ENCODE measurements around the gene SMURF1.

The SMURF1 gene

GRCh38 chr7:99141841-99142726, 1.8 kb downstream of the SMURF1 start:
- no peak for TF ChIP-seq CTCF (IDR thresholded peaks at IDR 0.05)
- TF ChIP-seq ZFX (IDR thresholded peaks at IDR 0.05; ENCODE audit: borderline replicate concordance) = no peak
- H3K27ac ChIP-seq = peak overlapping the region; percentile 95

DNA sequence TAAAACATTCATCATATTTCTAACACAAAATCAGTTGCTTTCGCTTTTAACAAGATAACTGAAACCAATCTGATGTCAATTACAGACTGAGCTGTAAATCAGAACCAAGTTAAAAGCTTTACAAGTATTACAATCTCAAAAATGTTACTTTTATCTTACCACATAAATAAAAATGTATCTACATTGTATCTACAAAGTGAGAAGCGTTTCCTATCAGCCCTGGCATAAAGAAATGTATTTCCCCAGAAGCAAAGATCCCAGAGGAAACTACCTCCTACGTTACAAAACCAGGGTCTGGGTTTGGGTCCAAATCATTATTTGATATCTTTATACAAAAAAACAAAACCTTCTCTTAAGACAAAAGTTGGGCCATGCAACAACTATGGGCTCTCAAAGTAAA, 2.6 kb downstream of the SMURF1 start:
- H3K27ac ChIP-seq = peak overlapping the region; percentile 95

DNA sequence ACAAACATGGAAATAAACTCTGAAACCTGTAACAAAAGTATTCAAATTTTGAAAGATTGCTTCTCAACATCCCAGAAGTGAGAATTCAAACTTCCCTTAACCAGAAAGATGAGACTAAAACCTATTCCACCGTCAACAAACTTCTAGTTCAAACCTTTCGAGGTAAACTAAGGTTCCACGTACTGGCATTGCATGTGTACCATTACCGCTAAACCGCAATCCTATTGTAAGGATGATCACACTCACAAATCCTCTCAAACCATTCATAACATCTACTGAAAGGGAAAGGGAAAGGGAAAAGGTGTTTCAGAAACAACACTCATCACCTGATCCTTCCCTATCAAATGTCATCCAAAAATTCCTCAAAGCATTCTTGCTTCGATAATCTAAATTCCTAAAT, 3.1 kb downstream of the SMURF1 start:
- H3K27ac ChIP-seq = no peak overlapping the region
- no peak for TF ChIP-seq CTCF (IDR thresholded peaks at IDR 0.05)
- TF ChIP-seq ZFX (IDR thresholded peaks at IDR 0.05; ENCODE audit: borderline replicate concordance) = no peak

More for the DNA sequence above, 2.6 kb downstream of the SMURF1 start:
- TF ChIP-seq CTCF (IDR thresholded peaks at IDR 0.05) = no peak
- TF ChIP-seq ZFX (IDR thresholded peaks at IDR 0.05; ENCODE audit: borderline replicate concordance) = no peak

- H3K27ac ChIP-seq = no peak overlapping the region
- TF ChIP-seq ZFX (IDR thresholded peaks at IDR 0.05; ENCODE audit: borderline replicate concordance) (no peak), CTCF (IDR thresholded peaks at IDR 0.05) (no peak)
Observed at GRCh38 chr7:99139036-99139435, 4.9 kb downstream of the SMURF1 start.

DNA sequence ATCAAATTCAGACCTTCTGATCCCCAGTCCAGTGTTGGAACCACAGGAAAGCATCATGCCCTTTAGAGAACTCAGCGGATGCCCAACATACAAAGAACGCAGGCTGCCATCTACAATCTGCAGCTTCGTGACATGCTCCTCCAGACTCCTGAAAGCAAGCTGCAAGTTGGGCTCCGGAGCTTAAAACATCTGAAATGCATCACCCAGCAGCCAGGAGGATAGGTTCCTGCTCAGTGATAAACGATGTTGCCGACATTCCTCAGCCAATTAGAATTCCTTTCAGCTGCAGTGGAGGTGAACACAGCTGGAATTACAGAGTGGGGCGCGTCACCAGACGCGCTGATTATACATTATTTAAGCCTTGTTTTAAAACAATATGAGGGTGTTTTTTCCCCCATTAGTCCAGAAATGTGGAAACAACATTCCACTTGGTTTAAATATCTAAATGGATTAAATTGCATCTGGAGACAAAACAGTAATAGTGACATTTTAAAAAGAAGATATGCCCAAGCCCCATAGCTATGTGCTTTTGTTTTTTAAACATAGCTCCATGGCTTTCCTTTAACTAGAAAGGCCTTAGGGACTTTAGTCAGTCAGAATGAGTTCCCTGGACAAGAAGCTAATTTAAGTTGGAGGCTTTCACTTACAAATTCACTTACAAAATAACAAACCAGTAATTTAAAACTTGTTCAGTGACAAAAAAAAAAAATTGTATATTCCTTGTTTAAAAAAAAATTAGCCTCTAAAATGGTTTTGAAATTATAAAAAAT, 6.3 kb downstream of the SMURF1 start:
- H3K27ac ChIP-seq = no peak overlapping the region
- TF ChIP-seq ZFX (IDR thresholded peaks at IDR 0.05; ENCODE audit: borderline replicate concordance) (no peak), CTCF (IDR thresholded peaks at IDR 0.05) (no peak)

DNA sequence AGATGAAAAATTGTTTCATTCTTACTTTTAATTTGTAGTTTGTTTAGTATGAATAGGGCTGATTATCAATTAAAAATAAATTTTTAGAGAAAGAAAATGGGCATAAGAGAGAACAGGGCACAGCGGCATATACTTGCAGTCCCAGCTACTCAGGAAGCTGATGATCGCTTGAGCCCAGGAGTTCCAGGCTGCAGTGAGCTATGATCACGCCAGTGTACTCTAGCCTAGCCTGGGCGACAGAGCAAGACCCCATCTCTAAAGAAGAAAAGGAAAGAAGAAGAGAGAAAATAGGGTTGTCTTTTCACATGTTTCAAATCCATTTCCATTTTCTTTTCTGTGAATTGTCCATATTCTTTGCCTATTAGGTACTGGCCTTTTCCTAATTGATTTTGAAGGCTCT, 8.0 kb downstream of the SMURF1 start:
- H3K27ac ChIP-seq = no peak overlapping the region
- no peak for TF ChIP-seq CTCF (IDR thresholded peaks at IDR 0.05)
- TF ChIP-seq ZFX (IDR thresholded peaks at IDR 0.05; ENCODE audit: borderline replicate concordance) = no peak
